Renal cortical epithelial cell (primary cell): Measurements from ENCODE around the gene CCDC142. TPM values are rescaled to one million over a fixed set of nuclear protein-coding genes. Genes with fewer than 3 reads are reported as not detected.
"Not testable (repeated sequence)": the region's sequence is repeated elsewhere in the genome, so short reads cannot be mapped to it uniquely, and the experiment has no call there.

ENCODE experiments used
- DNase-seq: peaks from one replicate; pipeline ENCODE4 v3.0.0-alpha.2; 2011; ENCODE audit warnings: low read depth
- total RNA-seq: library from RNA; depleted of rRNA; stranded (reverse); fragments of >200 nt; gene quantifications from 2 replicates; pipeline ENCODE4 v1.2.3, GENCODE V29; 2014

The CCDC142 gene
- total RNA-seq, 1 donor from 2014 or later = 12.8 TPM

DNA sequence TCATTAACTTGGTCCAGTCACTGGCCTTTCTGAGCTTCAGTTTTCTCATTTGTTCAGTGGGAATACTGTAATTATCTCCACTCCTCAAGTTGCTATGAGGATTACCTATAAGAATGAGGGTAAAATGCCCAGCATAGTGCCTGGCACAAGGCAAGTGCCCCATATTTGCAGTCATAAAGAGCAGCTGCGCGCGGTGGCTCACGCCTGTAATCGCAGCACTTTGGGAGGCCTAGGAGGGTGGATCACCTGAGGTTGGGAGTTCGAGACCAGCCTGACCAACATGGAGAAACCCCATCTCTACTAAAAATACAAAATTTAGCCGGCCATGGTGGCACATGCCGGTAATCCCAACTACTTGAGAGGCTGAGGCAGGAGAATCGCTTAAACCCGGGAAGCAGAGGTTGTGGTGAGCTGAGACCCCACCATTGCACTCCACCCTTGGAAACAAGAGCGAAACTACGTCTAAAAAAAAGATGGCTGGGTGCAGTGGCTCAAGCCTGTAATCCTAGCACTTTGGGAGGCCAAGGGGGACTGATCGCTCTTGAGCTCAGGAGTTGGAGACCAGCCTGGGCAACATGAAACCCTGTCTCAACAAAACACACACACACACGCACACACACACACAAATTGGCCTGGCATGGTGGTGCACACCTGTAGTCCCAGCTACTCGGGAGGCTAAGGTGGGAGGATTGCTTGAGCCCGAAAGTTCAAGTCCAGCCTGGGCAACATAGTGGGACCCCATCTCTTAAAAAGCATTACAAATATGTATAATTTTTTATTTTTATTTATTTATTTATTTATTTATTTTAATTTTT lies 40.1 kb downstream of the CCDC142 start:
- DNase-seq = not testable (repeated sequence)

DNA sequence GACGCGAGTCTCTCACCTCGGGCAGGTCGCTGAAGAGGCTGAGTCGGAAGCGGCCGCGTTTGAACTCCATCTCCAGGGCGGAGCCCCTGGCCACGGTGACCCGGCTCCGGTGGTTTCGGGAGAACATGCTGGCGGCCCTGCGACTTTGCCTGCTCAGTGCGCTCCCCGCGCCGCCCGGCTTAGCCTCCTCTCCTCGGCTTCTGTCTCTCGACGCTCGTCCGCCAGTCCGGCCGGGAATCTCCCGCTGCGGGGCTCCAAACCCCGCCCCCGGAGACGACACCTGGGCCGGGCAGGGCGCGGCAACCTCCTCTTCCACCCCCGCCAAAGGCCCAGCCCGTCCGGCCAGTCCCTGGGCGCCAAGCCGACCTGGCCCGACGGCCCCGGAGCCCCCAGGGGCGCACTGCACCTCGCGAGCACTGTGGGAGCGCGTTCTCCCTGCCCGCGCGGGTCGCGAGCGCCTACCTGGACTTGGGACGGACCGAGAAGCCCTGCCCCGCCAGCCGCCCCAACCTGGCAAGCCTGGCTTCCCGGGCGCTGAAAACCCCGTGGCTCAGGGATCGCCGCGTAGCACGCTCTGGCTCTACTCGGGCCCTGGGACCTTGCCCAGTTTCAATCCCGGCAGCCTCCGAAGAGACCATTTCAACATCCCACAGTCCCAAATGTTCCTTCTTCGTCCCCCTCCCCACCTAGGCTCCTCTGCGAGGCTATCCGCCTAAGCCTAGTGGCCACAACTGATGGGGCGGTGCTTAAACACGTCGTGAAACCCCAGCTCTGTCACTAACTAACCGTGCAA lies 40.9 kb downstream of the CCDC142 start, which contains the start of gene RTKN:
TSS of gene RTKN (minus strand) at position 248 of the 793 bp plus-strand sequence. CDS start at position 127, 121 bp downstream.
- DNase-seq = peak; percentile 90

DNA sequence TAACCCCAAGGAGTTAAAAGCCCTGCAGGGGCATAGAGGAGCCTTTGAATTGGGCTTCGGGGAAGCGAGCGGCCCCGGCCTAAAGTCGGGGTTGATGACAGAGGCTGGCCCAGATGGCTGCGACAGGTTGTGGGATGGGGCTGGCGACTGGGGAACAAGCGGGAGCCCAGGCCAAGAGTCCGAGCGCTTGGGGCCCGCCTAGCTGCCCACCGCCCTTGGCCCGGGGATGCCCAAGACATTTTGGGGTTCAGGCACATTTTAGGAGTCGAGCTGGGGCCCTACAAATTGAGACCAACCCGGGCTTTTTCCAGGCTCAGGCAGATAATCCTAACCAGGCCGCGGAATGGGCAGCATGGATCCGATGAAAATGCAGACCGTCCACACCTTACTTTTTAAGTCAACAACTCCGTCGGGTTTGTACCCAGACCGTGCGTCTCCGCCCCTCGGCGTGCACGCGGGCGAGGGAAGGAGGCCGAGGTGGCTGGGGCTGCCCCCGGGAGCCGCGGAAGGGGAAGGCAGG lies 41.6 kb downstream of the CCDC142 start:
- DNase-seq = no peak

DNA sequence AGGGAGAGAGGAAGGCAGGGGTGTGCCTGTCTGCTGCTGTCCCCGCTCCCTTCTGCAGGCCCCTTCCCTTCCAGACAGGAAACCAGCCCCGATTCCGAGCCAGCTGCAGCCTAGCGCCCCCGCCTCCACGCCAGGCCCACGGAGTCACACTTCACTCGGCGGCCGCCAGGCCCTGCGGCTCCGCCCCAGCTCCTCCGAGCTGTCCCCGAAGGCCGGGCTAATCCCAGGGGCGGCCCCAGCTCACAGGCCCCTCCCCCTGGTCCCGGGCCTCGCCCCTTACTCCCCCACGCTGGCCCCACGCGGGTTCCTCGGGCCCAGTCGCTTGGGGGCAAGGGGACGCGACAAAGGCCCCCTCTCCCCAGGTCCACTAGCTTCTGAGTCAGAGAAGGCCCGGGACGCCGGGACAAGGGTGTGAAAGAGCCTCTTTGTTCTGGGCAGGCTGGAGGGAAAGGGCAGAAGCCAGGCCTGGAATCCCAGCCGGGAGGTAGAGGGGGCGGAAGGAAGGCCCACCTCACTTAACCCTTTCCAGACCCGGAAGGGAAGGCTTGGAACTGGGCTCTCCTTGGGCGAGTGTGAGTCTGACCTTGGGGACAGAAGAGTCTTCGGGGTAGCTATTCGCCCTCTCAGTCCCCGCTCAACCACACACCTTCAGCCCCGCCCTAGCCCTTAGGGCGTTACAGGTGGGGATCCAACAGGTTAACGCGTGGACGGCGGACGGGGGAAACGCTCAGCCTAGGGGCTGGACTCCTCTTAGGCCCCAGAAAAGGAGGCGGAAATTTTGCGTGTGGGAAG lies 42.2 kb downstream of the CCDC142 start:
- peak; percentile 64 for DNase-seq

DNA sequence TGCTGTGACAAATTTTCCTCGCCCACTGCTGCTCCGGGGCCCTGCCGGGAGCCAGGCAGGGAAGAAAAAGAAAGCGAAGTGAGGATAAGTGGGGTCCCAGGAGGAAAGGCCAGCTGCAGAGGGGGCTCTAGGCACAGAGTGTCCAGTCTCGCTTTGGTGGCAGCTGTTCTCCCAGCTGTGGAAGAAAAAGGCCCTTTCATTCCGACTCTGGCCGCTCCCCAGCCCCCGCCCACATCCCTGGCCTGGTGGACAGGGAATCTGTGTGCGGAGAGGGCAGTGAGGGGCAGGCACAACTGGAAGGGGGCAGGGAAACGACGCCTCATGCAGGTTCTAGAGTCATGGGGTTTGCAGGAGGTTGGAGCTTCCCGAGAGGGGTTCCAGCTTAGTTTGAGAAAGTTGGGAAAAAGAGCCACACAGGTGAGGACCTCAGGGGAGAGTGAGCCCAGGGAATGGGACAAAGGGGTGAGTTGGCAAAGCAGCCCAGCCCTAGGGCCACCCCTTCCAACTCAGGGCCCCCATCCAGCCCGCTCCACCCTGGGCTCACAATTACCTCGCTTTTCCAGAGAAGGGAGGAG lies 42.9 kb downstream of the CCDC142 start:
- DNase-seq = no peak

DNA sequence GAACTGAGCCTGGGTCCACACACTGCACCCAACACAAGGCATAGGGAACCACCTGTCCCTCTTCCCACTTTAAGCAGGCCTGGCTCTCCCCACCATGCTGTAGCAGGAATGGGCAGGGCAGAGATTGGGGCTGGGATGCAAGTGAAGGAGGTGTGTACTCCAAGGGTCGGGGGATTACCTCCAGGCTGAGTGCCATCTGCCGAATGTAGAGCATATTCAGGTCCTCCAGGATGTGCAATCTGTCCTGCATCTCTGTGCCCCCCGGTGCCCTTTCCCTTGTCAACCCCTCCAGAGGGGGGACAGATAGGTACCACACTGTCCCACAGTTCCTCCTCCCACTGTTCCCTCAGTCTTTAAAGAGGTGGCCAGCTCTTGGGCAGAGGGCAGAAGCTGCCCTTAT lies 43.4 kb downstream of the CCDC142 start:
- no peak for DNase-seq

DNA sequence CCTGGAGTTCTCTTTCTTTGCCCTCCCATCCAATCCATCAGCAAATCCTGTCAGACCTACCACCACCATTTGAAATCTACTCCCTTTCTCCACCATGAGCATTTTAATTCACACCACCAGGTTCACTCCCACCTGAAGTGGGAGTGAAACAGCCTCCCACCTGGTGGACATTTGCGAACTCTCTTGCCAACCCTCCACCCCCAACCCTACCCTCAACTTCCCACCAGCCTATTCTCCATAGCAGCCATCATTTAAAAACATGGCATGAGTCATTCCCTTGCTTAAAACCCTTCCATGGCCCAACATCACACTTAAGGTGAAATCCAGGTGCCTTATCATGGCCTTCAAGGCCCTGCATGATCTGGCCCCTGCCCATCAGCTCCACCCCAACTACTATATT lies 44.5 kb downstream of the CCDC142 start:
- DNase-seq = no peak

DNA sequence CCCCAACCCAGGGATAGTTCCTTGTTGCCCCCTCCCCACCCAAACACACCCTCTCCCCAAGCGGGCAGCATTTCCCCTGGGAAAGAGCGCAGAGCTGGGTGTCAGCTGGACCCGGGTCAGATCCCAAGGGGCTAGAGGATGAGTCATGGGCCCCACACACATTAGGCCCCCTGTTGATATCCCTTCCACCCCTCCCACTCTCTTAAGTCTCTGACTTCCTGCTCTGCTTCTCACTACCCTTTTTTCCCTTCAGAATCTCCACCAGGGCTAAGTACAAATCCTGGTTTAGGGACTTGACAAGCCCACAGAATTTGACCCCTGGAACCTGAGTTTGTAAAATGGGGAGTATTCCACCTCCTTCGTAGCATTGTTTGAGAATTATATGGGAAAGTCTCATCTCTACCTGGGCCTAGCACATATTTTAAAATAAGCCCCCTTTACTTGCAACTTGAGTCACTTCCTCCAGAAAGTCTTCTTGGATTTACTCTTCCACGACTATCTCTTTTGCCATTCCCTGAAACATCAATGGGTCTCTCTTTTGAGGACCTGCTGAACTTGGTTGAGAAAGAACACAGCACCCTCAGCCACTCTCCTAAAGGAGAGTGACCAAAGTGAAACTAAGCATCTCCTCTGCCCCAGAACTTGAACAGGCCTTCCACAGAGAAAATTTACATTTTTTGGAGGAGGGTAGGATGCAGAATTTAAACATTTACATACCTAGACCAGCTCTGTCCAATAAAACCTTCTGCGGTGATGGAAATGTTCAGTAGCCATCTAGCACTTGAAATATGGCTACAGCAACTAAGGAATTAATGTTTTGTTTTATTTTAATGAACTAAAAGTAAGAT lies 45.7 kb downstream of the CCDC142 start:
- DNase-seq = no peak

DNA sequence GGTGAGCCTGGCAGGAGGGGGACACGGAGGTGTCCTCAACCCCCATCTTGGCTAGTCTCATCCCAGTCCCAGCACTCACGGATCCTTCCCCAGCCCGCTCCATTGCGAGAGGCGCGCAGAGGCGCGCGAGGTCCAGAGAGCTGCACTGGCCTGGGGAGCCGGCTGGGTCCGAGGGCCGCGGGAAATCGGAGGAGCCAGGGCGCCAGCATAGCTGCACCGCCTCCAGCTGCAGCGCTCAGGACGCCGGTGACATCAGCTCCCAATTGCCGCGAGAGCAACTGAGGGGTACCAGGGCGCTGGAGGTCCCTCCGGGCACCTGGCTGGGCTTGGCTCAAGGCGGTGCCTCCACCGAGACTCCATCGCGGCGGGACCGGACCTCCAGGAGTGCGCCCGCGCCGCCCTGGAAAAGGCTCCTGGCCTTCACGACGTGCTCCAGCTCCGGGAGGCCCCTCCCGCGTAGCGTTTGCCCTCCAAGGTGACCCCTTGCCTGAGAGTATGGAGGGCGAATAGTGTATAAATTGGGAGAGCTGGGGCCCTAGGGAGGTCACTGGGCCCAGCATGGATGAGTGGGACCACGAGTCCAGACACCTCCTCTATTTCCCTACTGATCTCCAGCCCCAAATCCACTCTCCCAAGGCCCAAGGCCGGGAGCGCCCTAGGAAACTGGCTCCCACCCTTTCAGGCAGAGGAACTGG lies 46.5 kb downstream of the CCDC142 start:
- DNase-seq = no peak

DNA sequence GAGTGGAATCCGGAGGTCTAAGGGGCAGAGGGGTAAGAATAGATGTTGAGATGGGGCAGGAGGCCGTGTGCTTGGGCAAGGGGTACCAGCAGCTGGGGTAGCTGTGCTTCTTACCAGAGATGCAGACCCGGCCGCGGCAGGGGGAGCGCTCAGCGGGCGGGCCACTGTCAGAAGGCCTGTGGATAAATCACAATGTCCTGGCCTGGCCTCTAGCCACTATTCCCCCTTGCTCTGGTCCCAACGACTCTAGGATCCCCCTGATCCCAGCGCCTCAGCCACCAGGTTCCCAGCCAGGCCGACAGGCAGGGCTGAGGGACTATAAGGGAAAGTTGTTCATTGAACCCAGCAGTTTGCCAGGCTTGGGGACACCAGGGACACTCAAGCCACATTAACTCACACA lies 52.3 kb downstream of the CCDC142 start:
- no peak for DNase-seq

DNA sequence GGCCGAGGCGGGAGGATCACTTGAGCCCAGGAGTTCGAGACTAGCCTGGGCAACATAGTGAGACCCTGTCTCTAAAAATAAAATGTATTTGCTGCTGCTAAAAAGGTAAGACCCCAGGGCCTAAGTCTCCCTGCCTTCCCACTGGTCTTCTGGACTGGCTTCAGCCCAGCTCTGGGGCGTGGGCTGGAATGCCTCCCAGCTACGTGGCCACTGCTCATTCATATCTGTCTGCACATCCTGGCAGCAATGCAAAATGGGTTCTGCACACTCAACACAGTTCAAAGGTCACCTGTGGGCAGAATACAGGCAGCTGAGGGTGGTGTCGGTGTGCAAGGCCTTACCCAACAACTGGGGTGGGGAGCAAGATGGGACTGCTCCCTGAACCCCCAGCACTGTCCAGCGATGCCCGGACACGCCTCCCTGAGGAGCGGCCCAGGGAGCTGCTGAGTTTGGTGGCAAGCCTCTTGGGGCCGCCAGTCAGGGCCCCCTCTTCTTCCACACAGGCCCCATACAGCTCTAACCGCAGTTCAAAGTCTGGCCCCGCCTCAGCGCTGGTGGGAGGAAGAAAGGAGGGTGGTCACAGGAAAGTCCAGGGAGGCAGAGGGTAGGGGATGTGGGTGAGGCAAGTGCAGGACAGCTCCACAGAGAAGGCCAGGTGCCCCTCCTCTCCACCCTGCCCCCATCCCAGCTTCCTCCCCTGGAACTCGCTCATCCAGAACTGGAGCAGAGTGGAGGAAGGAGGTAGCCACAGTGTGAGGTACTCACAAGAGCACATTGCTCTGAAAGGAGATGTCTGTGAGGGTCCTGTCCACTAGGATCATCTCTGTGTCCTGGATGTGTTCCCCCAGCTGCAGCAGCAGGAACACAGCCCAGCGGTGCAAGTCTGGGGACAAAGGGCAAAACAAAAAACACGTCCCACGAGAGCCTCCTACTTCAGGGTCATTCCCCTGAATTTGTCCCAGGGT lies 53.0 kb downstream of the CCDC142 start:
- DNase-seq = peak; percentile 70

DNA sequence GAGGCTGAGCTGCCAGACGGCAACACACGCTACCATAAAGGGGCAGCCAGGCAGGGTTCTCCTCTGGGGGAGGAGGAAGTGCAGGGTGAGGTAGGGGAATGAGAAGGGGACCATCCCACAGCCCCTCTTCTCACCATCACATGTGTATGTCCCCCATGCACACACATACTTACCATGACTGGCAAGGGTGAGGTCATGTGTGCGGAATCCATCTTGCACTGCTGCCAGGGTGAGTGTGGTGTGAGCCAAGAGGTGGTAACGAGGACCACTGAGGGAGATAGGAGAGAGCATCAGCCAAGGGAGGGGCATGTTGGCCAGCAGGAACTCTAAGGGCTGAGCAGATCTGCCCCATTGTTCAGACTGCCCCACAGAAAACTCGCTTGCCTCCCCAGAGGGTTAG lies 54.1 kb downstream of the CCDC142 start:
- DNase-seq = no peak

DNA sequence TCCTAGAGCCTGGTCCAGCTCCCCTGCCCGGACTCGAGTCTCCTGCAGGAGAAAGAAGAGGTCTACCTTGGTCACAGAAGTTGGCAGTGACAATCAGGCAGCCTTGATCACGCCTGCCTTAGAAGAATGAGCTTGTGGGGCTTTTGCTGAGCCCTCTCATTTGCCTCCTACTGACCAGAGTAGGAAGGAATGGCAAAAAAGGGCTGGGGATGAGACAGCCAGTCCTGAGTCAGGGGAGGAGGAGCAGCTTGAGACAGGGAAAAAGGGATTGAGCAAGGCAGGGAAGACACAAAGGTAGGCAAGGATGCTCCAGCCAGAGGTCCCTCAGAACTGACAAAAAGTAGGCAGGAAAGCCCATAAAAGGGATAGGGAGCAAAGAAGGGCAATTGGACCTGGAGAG lies 55.2 kb downstream of the CCDC142 start:
- no peak for DNase-seq

DNA sequence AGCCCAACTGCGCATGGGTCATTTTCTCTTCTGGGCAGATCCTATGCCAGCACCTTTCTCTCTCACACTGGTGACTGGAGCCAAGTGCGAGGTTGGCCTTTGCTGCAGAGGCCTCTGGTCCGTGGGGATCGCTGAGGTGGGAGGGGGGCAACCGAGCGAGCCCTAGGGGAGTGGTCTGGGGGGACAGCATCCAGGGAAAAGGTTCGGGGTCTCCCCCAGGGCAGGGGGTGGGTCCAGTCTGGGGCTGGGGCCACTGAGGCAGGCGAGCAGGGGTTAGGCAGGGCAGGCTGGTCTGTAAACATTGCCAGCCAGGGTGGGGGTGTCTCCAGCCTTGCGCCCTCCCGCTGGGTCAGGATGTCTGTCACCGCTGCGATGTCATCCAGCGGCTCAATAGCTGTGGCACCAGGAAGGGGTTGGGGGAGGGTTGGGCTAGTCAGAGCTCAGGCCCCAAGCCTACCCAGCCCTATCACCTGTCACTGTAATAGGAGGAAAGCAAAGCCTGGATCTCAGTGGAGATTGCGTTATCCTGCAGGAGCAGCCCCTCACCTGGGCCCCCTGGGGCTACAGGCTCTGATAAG lies 56.5 kb downstream of the CCDC142 start:
- DNase-seq = no peak

DNA sequence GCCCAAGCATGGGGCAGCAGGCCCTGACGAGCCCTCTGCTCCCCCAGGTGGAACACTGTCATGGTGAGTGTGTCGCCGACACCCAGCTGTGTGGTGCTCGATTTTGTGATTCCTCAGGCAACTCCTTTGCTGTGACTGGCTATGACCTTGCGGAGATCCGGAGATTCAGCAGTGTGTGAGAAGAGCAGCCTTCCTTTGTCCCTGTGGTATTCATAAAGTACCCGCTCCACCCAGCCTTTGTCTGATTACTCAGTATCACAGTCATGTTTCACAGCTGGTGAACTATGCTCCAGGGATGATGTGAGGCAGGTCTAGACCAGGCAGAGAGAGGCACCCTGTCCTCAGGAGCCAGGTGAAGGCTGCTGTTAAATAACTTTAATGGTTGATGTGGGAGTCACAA lies 57.3 kb downstream of the CCDC142 start:
- no peak for DNase-seq

DNA sequence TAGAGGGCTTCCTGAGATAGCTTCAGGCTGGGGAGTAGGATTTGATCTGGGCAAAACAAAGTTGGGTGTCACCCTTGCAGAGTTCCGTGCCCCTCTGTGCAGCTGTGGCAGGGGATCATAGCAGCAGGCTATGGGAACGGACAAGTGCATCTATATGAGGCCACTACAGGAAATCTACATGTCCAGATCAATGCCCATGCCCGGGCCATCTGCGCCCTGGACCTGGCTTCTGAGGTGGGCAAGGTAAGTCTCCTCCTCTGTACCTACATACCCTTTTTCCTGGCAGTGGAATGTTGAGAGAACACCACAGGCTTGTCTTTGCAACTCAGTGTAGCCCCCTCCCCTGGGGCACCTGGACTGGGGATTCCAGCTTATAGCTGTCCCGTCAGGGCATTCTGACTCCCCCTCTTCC lies 57.8 kb downstream of the CCDC142 start:
- no peak for DNase-seq

DNA sequence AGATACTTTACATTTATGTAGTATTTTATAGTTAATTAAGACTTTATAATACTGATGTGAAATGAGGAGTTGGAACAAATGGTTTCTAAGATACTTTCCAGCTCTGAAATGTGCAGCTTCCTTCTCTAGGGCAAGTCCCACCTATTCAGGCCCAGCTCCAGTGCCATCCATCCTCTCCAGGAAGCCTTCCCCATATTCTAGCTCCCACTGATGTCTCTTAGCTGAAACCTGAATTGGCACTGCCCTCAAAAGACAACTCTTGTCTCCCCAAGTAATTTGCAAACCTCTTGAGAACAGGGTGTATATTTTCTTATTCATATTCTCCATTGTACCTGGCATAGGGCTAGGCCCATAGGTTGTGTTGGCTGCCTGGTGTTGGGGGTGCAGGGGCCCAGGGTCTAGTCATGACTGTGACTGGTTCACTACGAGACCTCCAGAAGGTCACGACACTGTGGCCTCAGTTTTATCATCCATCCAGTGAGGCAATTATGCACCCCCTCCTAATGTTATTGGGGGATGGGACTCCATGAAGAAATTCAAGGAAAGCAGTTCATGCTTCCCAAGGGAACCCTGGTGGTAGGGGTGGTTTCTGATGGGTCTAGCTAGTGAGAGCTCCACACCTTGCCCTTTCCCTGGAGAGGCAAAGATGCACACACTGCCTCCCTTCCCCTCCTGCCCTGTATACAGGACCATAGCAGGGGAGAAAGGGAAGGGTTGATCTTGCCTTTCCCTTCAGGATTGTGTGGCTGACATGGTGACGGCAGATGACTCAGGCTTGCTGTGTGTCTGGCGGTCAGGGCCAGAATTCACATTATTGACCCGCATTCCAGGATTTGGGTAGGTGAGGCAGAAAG lies 58.4 kb downstream of the CCDC142 start:
- DNase-seq = no peak
